Measurements from ENCODE around the gene GEMIN4.

The GEMIN4 gene

GRCh38 chr17:740240-741017 is 11.6 kb downstream of the GEMIN4 start:
- DNase-seq, result no peak

DNA sequence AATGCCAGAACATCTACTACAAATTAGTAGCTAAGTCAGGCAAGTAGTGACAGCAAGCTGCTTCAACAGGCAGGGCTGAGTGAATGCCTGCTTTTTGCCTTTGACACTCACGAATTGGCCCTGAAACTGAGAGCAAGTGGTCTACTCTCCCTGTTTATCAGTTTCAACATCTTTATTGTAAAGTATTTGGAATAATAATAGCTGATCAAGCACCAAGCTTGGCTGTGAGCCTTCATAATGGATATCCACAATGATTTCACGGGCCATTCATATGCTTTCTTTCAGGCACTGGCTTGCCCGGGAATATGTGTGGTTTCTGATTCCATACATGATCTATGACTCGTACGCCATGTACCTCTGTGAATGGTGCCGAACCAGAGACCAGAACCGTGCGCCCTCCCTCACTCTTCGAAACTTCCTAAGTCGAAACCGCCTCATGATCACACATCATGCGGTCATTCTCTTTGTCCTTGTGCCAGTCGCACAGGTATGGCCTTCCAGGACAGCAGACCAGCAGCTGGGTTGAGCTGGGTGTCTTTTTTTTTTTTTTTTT is 14.4 kb downstream of the GEMIN4 start:
- DNase-seq, result no peak

DNA sequence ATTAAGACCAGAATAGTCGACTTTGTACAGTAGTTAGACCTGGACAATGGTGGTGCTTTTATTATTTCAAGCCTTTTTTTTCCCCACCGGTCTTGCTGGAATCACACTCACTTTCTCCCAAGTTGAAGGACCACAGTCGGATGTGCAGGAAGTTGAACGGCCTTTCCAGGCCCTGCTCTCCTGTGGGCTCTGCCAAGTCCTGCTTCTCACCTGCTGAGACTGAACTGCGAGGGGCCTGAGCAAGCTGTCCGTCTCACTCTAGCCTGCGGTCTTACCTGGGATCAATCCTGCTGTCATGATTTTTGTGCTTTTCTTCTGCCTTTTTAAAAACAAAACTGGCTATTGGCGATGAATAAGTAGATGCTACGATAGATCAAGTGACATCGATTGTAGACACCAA is 18.3 kb downstream of the GEMIN4 start:
- DNase-seq, result peak in 1 of 2 experiments; percentile 30

DNA sequence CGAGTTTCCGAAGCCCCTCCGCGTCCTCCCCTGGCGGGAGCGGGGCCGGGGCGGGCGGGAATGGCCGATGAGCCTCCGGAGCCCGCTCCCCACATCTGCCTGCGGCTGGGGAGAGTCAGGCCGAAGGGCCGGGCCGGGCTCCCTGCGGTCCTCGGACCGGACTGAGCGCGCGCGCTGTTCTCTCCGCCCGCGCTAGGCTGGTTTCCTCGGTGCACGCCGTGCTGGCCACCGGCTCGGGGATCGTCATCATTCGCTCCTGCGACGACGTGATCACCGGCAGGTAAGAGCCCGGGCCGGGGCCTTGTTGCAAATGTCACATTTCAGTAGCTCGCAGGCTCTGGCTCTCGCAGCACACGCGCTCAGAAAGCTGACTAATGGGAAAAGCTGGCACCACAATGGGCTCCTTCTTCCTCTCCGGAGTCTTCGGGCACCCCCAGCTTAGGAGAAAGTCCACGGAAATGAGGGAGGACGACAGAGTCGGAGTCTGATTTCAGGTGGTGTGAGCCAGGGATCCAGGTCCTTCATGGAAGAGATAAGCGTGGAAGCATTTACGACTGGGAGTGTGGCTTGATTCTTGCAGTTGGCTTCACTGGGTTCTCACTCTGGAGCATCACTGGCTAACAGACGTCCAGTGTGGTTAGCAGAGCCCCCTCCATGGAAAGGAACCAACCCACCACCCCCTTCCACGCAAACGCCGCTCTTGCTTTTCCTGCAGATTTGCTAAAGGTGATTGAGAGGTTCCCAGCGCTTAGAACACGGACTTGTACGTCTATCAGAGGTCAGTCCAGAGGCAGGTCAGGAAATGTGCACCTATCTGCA is 19.0 kb downstream of the GEMIN4 start:
- peak in 1 of 2 experiments; percentile 21 for DNase-seq

GRCh38 chr17:732067-732901 is 19.8 kb downstream of the GEMIN4 start, which contains the start of gene TLCD3A:
TLCD3A (plus strand) TSS chr17:732596; CDS start chr17:732648, 52 bp downstream.
- DNase-seq, result peak; percentile 51 to 62

DNA sequence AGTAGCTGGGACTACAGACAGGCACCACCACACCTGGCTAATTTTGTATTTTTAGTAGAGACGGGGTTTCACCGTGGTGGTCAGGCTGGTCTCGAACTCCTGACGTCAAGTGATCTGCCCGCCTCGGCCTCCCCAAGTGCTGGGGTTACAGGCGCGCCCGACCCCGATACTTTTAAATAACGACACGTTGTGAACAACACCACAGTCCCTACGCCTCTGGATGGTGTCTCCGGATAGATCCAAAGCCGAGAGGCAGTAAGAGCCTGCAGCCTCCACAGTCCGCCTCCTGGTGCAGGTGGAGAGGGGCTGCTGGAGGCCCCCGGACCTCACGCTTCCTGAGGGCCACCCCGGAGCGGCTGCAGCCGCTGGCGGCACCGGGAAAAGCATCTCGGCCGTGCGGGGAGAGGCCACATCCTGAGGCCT is 20.4 kb downstream of the GEMIN4 start:
- no peak for DNase-seq

- DNase-seq, result no peak
Measured at GRCh38 chr17:728911-729310, 23.2 kb downstream of the GEMIN4 start.

- DNase-seq, result no peak
Measured at GRCh38 chr17:726271-726919, 25.7 kb downstream of the GEMIN4 start.

DNA sequence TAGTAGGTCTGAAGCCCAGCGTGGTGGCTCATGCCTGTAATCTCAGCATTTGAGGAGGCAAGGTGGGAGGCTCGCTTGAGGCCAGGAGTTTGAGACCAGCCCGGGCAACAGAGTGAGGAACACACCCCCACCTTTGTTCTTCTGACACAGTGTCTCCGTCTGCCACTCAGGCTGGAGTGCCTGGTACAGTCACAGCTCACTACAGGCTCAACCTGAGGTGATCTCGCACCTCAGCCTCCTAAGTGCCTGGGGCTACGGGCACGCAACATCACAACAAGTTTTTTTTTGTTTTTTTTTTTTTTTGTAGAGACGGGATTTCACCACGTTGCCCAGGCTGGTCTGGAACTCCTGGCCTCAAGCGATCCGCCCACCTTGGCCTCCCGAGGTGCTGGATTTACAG is 26.3 kb downstream of the GEMIN4 start:
- no peak for DNase-seq

DNA sequence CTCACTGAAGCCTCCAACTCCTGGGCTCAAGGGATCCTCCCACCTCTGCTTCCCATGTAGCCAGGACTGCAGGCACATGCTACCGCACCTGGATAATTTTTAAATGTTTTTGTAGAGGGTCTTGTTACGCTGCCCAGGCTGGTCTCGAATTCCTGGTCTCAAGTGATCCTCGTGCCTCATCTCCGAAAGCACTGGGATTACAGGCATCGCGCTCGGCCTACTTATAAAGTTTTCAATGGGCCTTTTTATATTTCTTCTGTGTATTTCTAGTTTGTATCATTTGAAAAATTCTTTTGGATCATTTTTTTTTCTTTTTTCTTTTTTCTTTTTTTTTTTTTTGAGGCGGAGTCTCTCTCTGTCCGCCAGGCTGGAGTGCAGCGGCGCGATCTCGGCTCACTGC is 27.0 kb downstream of the GEMIN4 start:
- no peak for DNase-seq

GRCh38 chr17:721540-721937 is 30.5 kb downstream of the GEMIN4 start:
- DNase-seq, result no peak

DNA sequence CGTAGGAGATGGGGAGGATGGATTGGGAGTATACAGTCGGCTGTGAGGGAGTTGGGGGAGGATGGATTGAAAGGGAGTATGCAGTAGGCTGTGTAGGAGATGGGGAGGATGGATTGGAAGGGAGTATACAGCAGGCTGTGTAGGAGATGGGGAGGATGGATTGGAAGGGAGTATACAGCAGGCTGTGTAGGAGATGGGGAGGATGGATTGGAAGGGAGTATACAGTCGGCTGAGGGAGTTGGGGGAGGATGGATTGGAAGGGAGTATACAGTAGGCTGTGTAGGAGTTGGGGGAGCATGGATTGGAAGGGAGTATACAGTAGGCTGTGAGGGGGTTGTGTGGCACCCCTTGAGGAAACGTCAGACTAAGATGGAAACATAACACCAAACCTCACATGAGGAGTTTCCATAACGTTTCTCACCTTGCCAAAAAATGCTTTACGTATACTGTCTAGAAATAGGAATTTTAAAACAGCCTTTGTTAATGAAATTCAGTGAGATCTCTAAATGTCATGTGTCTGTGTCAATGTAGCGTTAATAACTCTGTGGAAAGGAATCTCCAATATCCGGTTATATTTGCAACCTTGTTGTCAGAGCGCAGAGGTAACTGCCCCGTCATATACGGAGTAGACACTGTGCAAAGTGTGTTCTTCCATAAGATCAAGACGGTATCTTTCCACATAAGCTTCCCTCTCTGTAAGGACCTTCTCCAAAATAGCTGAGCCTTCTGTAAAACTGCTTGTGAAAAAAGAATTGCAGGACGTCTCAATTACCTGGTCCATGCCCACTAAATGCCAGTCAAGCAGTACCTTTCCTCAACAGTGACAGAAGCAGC is 31.1 kb downstream of the GEMIN4 start:
- DNase-seq, result no peak

DNA sequence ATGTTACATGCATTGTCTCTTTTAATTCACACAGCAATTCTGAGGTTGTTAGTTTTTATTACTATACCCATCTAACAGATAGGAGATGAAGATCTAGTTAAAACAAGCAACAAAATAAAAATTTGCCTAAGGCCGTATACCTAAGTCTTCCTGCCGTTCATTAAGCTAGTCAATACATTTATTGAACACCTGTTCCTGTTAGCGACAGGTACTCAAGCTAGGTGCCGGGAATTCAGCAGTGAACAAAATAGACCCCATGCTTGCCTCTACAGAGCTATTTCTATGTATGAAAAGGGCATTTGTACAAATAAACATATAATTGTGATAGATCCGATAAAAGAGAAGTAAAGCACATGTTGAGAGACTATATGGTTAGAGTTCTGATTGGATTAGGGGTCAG is 34.0 kb downstream of the GEMIN4 start:
- DNase-seq, result no peak

- no peak for DNase-seq
Measured at GRCh38 chr17:708132-708531, 43.9 kb downstream of the GEMIN4 start.

- DNase-seq, result no peak
Measured at GRCh38 chr17:705863-706262, 46.2 kb downstream of the GEMIN4 start.

DNA sequence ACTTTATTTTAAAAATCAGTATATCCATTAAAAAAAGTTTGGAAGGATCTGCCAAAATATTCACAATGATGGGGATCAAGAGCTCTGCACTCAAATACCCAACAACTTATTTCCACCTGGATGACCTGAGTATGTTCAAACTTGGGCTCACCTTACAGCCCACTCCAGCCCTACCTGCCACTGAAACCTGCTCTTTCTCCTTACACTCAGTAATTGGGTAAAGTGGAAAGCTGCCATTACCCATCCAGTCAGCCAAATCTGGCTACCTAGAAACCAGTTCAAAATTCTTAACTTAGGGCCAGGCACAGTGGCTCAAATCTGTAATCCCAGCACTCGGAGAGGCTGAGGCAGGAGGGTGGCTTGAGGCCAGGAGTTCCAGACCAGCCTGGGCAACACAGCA is 47.1 kb downstream of the GEMIN4 start:
- no peak for DNase-seq

DNA sequence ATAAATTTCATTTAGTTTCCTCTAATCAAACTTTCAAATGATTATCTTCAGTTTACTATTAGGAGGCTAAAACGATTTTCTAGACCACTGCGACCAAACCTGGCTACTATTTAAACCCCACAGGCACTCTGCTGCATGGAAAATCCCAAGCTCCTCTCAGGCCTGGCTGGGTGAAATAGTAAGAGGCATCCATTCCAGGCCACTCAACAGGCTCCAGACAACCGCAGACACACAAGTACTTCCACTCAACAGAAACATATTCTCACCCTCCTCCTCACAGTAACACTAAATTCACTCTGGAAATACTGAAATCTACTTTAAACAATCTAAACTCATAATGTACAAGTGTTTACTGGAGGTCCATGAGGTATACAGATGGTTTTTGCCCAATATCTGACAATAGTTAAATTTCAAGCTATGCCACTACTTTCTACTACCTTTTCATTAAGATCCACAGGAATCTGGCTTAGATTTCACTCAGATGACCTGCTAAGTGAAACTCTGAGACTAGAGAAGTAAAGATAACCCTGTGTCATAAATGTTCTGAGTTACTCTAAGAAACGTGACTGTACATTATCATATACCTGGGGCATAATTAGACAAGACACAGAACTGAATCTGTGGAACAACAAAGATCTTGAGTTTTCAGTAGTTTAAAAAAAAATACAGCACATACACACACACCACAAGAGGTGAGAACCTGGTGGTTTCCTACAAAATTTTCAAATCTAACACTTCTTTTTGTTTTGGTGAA is 47.8 kb downstream of the GEMIN4 start:
- DNase-seq, result no peak

DNA sequence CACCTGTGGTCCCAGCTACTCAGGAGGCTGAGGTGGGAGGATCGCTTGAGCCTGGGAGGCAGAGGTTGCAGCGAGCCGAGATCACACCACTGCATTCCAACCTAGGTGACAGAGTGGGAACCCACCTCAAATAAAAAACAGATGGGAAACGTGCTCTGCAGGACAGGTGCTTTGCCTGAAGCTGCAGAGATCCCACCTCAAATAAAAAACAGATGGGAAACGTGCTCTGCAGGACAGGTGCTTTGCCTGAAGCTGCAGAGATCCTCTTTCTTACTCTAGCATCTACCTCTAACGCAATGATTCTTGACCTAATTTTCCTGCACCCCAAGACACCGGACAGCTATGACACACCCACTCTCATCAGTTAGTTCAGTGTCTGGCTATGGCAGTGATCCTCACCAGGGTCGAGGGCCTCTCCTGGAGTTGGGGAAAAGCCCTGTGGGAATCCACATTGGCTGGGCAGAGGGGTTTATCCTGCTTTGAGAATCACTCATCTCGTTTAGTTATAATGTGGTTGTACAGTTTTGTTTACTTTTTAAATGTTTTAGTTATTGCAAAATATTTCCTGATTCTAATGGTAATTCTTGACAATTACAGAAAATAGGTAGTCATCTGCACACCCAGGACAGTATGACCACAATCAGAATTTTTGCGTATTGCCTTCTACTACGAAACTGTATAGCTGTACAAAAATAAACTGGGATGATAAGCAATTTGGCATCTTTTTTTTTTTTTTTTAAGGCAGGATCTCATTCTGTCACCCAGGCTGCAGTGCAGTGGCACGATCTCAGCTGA is 48.8 kb downstream of the GEMIN4 start:
- DNase-seq, result no peak

DNA sequence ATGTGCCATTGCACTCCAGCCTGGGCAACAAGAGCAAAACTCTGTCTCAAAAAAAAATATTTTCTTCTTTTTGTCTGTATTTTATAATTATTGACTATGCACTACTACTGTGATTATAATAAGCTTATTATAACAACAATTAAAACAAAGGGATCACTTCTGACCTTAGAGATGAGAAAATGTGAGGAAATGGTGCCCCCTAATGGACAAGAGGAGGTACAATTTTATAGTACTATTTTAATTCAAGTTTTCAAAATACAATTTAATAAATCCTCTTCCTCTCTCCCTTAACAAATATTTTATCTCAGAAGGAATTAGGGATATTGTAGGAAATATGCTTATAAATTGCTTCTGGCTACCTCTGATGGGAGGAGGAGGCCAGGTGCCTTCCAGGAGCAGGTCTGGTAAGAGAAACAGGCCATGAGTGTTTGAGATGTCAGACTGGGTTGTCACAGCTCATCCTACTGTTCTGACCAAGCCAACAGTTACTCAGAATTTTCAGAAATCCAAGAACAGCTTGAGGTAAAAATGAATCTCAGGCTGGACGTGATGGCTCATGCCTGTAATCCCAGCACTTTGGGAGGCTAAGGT is 51.5 kb downstream of the GEMIN4 start:
- peak in 1 of 2 experiments; percentile 0 for DNase-seq

Data from NCI-H2081 (cell line).